GM12878 (cell line): ENCODE measurements around the gene ATP12A. TPM values are rescaled to one million over a fixed set of nuclear protein-coding genes. Genes with fewer than 3 reads are reported as not detected.
A peak's percentile ranks its signal among the peaks of the same experiment; 100 is the strongest.

Experiments used
- CBX3 ChIP-seq: fragments of 200-600 bp; sonication (generic); IDR thresholded peaks from 2 replicates; pipeline ENCODE4 v1.6.1; 2016; ENCODE audit warnings: low read depth, borderline replicate concordance
- DPF2 ChIP-seq: fragments of 450-650 bp; IDR thresholded peaks from 2 replicates; pipeline ENCODE4 v1.6.1; 2017; ENCODE audit warnings: mild to moderate bottlenecking
- FOS ChIP-seq: IDR thresholded peaks from 3 replicates; pipeline ENCODE4 v1.6.1; 2011; ENCODE audit warnings: borderline replicate concordance; ENCODE audit not compliant: insufficient read length; ENCODE audit errors: extremely low read depth
- HDAC2 ChIP-seq: fragments of 200-600 bp; sonication (generic); IDR thresholded peaks from 2 replicates; pipeline ENCODE4 v1.6.1; 2017
- NR2C1 ChIP-seq: fragments of 450-650 bp; IDR thresholded peaks from 2 replicates; pipeline ENCODE4 v1.6.1; 2017; ENCODE audit warnings: antibody characterized with exemption, mild to moderate bottlenecking, moderate library complexity
- PML ChIP-seq: IDR thresholded peaks from 2 replicates; pipeline ENCODE4 v1.6.1; 2012; ENCODE audit warnings: low read length, inconsistent platforms
- RAD21 ChIP-seq: IDR thresholded peaks from 2 replicates; pipeline ENCODE4 v1.6.1; 2011; ENCODE audit warnings: mild to moderate bottlenecking, low read depth, low read length, moderate library complexity; ENCODE audit not compliant: insufficient read depth
- RELA ChIP-seq: fragments of 450-650 bp; IDR thresholded peaks from 2 replicates; pipeline ENCODE4 v1.8.0; 2014; ENCODE audit warnings: borderline replicate concordance; ENCODE audit not compliant: partially characterized antibody
- STAT1 ChIP-seq: fragments of 450-650 bp; conservative IDR thresholded peaks from 2 replicates; pipeline ENCODE4 v1.6.1; 2014; ENCODE audit warnings: antibody characterized with exemption, mild to moderate bottlenecking
- polyA plus RNA-seq, 11 experiments: library from polyadenylated mRNA; depleted of rRNA in 4 of 11; unstranded in 6 of 11; stranded (reverse) in 5 of 11; fragments of >200 nt; fragmentation: Nextera tagmentation in 4 of 11; fragmentation: Illumina TruSeq in 1 of 11; extraction: Ambion mirVana in 4 of 11; extraction: Trizol in 1 of 11; gene quantifications; 1 replicate in 1 of 11; 2 replicates in 10 of 11; pipeline versions ENCODE4 v1.2.1 to v1.2.3, GENCODE V29; 2011 to 2016; ENCODE audit warnings: inconsistent platforms in 2 of 11, missing spikeins in 2 of 11, low read depth in 1 of 11
- total RNA-seq, 4 experiments: library from RNA; depleted of rRNA in 3 of 4; stranded (reverse); fragments of >200 nt in 3 of 4; fragmentation: Illumina TruSeq in 1 of 4; extraction: Trizol in 1 of 4; gene quantifications; 2 replicates each; pipeline versions ENCODE4 v1.2.1 to v1.2.3, GENCODE V29; 2013 to 2021
- TF ChIP-seq, protein P1 (sequence below): fragments of 450-650 bp; IDR thresholded peaks from 2 replicates; pipeline ENCODE4 v1.6.1; 2016; ENCODE audit warnings: mild to moderate bottlenecking
- TF ChIP-seq, protein P2 (sequence below): fragments of 450-650 bp; IDR thresholded peaks from 2 replicates; pipeline ENCODE4 v1.6.1; 2017; ENCODE audit warnings: mild to moderate bottlenecking
- TF ChIP-seq, protein P3 (sequence below): fragments of 450-650 bp; IDR thresholded peaks from 2 replicates; pipeline ENCODE4 v1.6.1; 2016; ENCODE audit warnings: mild to moderate bottlenecking, moderate library complexity, borderline replicate concordance

Gene ATP12A
- total and polyA plus RNA-seq, 10 of the 15 experiments (the other 5 are each of a cell fraction or from before 2014, with no cell fraction given), result 0.02 to 0.08 (median 0.04) TPM; not detected in 6

DNA sequence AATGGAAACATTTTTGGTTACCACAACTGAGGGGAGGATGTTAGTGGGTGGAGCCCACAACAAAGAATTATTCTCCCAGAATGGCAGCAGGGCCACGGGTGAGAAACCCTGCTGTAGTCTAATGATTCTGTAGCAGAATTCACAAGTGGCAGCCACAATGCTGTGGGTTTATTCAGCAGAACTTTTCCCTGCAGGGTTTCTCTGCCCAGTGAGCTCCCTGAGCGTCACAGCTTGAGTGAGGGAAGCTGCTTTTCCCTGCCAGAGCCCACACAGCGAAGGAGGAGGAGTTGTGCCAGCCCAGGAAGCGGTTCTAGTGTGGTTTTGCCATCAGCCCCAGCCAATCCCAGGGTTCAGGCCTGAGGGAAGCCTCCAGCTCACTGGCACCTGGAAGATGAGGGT lies 4.4 kb downstream of the ATP12A start (continued):
- no peak for TF ChIP-seq RAD21
- TF ChIP-seq RELA, result no peak
- TF ChIP-seq, protein P1, sequence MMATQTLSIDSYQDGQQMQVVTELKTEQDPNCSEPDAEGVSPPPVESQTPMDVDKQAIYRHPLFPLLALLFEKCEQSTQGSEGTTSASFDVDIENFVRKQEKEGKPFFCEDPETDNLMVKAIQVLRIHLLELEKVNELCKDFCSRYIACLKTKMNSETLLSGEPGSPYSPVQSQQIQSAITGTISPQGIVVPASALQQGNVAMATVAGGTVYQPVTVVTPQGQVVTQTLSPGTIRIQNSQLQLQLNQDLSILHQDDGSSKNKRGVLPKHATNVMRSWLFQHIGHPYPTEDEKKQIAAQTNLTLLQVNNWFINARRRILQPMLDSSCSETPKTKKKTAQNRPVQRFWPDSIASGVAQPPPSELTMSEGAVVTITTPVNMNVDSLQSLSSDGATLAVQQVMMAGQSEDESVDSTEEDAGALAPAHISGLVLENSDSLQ, result 0 out of 2 replicates have a peak, but pooled peaks have one; percentile 15
- TF ChIP-seq, protein P2, sequence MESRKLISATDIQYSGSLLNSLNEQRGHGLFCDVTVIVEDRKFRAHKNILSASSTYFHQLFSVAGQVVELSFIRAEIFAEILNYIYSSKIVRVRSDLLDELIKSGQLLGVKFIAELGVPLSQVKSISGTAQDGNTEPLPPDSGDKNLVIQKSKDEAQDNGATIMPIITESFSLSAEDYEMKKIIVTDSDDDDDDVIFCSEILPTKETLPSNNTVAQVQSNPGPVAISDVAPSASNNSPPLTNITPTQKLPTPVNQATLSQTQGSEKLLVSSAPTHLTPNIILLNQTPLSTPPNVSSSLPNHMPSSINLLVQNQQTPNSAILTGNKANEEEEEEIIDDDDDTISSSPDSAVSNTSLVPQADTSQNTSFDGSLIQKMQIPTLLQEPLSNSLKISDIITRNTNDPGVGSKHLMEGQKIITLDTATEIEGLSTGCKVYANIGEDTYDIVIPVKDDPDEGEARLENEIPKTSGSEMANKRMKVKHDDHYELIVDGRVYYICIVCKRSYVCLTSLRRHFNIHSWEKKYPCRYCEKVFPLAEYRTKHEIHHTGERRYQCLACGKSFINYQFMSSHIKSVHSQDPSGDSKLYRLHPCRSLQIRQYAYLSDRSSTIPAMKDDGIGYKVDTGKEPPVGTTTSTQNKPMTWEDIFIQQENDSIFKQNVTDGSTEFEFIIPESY, result no peak
- no peak for TF ChIP-seq NR2C1
- TF ChIP-seq STAT1, result no peak
- 0 out of 2 replicates have a peak, but pooled peaks have one; percentile 65 for TF ChIP-seq DPF2
- no peak for TF ChIP-seq FOS
- TF ChIP-seq PML, result no peak
- TF ChIP-seq CBX3, result no peak
- no peak for TF ChIP-seq HDAC2
- TF ChIP-seq, protein P3, sequence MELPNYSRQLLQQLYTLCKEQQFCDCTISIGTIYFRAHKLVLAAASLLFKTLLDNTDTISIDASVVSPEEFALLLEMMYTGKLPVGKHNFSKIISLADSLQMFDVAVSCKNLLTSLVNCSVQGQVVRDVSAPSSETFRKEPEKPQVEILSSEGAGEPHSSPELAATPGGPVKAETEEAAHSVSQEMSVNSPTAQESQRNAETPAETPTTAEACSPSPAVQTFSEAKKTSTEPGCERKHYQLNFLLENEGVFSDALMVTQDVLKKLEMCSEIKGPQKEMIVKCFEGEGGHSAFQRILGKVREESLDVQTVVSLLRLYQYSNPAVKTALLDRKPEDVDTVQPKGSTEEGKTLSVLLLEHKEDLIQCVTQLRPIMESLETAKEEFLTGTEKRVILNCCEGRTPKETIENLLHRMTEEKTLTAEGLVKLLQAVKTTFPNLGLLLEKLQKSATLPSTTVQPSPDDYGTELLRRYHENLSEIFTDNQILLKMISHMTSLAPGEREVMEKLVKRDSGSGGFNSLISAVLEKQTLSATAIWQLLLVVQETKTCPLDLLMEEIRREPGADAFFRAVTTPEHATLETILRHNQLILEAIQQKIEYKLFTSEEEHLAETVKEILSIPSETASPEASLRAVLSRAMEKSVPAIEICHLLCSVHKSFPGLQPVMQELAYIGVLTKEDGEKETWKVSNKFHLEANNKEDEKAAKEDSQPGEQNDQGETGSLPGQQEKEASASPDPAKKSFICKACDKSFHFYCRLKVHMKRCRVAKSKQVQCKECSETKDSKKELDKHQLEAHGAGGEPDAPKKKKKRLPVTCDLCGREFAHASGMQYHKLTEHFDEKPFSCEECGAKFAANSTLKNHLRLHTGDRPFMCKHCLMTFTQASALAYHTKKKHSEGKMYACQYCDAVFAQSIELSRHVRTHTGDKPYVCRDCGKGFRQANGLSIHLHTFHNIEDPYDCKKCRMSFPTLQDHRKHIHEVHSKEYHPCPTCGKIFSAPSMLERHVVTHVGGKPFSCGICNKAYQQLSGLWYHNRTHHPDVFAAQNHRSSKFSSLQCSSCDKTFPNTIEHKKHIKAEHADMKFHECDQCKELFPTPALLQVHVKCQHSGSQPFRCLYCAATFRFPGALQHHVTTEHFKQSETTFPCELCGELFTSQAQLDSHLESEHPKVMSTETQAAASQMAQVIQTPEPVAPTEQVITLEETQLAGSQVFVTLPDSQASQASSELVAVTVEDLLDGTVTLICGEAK, result no peak
